NCI-H2107 treated with DMSO at 0.1 percent for 48 hours (cell line): ENCODE results near the gene CD8A.

Experiments
- DNase-seq: peaks from one replicate; lab custom pipeline; 2025; ENCODE audit not compliant: unreplicated experiment; lab: John Stamatoyannopoulos, UW

Gene CD8A

GRCh38 chr2:86809481-86810121 is 18.9 kb upstream of the CD8A start:
- DNase-seq, result no peak

GRCh38 chr2:86808315-86809161 is 17.8 kb upstream of the CD8A start:
- DNase-seq, result peak; percentile 90

GRCh38 chr2:86807468-86808275 is 17.0 kb upstream of the CD8A start:
- peak; percentile 36 for DNase-seq

- DNase-seq, result no peak
Observed at GRCh38 chr2:86807133-86807467, 16.4 kb upstream of the CD8A start.

GRCh38 chr2:86806059-86806857 is 15.5 kb upstream of the CD8A start:
- DNase-seq, result no peak

- no peak for DNase-seq
Observed at GRCh38 chr2:86800856-86801567, 10.3 kb upstream of the CD8A start.

GRCh38 chr2:86794861-86795260 is 4.1 kb upstream of the CD8A start:
- no peak for DNase-seq

- DNase-seq, result no peak
Observed at GRCh38 chr2:86793752-86794151, 3.0 kb upstream of the CD8A start.

- DNase-seq, result peak; percentile 34
Observed at GRCh38 chr2:86791573-86791972, 860 bp upstream of the CD8A start.

GRCh38 chr2:86790134-86790675 is 508 bp downstream of the CD8A start:
- DNase-seq, result no peak

GRCh38 chr2:86789687-86790133 is 1.0 kb downstream of the CD8A start:
- DNase-seq, result no peak

- DNase-seq, result no peak
Observed at GRCh38 chr2:86788881-86789686, 1.6 kb downstream of the CD8A start.

GRCh38 chr2:86788165-86788564 is 2.5 kb downstream of the CD8A start:
- DNase-seq, result no peak

GRCh38 chr2:86787736-86788135 is 3.0 kb downstream of the CD8A start:
- peak; percentile 74 for DNase-seq

- DNase-seq, result no peak
Observed at GRCh38 chr2:86786001-86786536, 4.6 kb downstream of the CD8A start.

- no peak for DNase-seq
Observed at GRCh38 chr2:86785456-86785855, 5.3 kb downstream of the CD8A start.

- DNase-seq, result no peak
Observed at GRCh38 chr2:86783615-86784339, 6.9 kb downstream of the CD8A start.

GRCh38 chr2:86782748-86783147 is 8.0 kb downstream of the CD8A start:
- no peak for DNase-seq
